ENCODE results near the gene DLGAP3. TPM values are rescaled to one million over a fixed set of nuclear protein-coding genes. Genes with fewer than 3 reads are reported as not detected.

DLGAP3 gene
- total RNA-seq, 1 experiment from 2014 or later, result 0.27 TPM

GRCh38 chr1:34825455-34826091 lies 103.9 kb downstream of the DLGAP3 start:
- DNase-seq (ENCODE audit: low read depth, low spot score) (no peak), ATAC-seq (no peak)
- H3K9me2 ChIP-seq (ENCODE audit: insufficient read depth), result no peaks in the 10 kb centered on the region
- peaks cover 6% of the 10 kb centered on the region; the same call in 1 of the 2 replicates for H3K27me3 ChIP-seq (ENCODE audit: insufficient read depth, low read length)
- TF ChIP-seq CEBPB (IDR thresholded peaks at IDR 0.05; ENCODE audit: low read depth) (no peak), FOSL1 (IDR thresholded peaks at IDR 0.05; ENCODE audit: low read depth) (no peak), SRF (IDR thresholded peaks at IDR 0.05; ENCODE audit: low read depth) (no peak), POLR2AphosphoS5 (IDR thresholded peaks at IDR 0.05; ENCODE audit: low read depth, low read length) (no peak), TCF7L2 (IDR thresholded peaks at IDR 0.05; ENCODE audit: borderline replicate concordance, extremely low read depth, insufficient read depth, insufficient read length) (no peak), RAD21 (IDR thresholded peaks at IDR 0.05; ENCODE audit: low read depth) (no peak), SP1 (IDR thresholded peaks at IDR 0.05; ENCODE audit: low read depth) (no peak), MAX (IDR thresholded peaks at IDR 0.05) (no peak), SIN3A (IDR thresholded peaks at IDR 0.05; ENCODE audit: low read depth) (no peak), POLR2A (IDR thresholded peaks at IDR 0.05; ENCODE audit: borderline replicate concordance, extremely low read depth, insufficient read depth, insufficient read length) (no peak), ZFX (IDR thresholded peaks at IDR 0.05) (no peak), ATF3 (IDR thresholded peaks at IDR 0.05) (no peak), ELF1 (IDR thresholded peaks at IDR 0.05; ENCODE audit: borderline replicate concordance, low read depth) (no peak), YY1 (IDR thresholded peaks at IDR 0.05; ENCODE audit: extremely low read depth, insufficient replicate concordance, low read depth, low read length) (no peak), JUND (IDR thresholded peaks at IDR 0.05) (no peak)
- RAD21 ChIA-PET (ENCODE audit: low non-redundant PET in 1 of 2, low total read pairs in 2 of 2, uncharacterized antibody in 2 of 2, unreplicated experiment in 2 of 2), result no interaction called here
- BruUV-seq (replicated peaks), result no TSS peak
- no peaks in the 10 kb centered on the region for H3K9me3 ChIP-seq (ENCODE audit: control insufficient read depth in 1 of 2, insufficient read depth in 1 of 2, low read depth in 1 of 2, low read length in 2 of 2)
- no peak overlapping the region for H2AFZ ChIP-seq (ENCODE audit: low read depth, low read length, poor library complexity, severe bottlenecking)
- intact Hi-C loops (cut with micrococcal nuclease), result no loop called here
- no peak overlapping the region for H3K9ac ChIP-seq (ENCODE audit: low read length)
- CTCF ChIA-PET, result no interaction called here
- no peaks in the 10 kb centered on the region for H3K79me2 ChIP-seq (ENCODE audit: insufficient read depth, low read length)
- H3K4me3 ChIP-seq (replicated peaks in 1 of 2; ENCODE audit: low read depth in 1 of 2, low read length in 2 of 2), result no peak overlapping the region
- no peak overlapping the region for H3K4me2 ChIP-seq (ENCODE audit: low read length)
- H3K27ac ChIP-seq (ENCODE audit: low read depth, low read length), result no peak overlapping the region
- H3K4me1 ChIP-seq (ENCODE audit: control insufficient read depth in 1 of 2, insufficient read depth in 2 of 2, low read length in 2 of 2), result no peaks in the 10 kb centered on the region
- H3K36me3 ChIP-seq (ENCODE audit: control insufficient read depth in 1 of 2, insufficient read depth in 2 of 2, low read length in 2 of 2), result no peaks in the 10 kb centered on the region
- no peaks in the 10 kb centered on the region for H4K20me1 ChIP-seq (ENCODE audit: insufficient read depth)
- POLR2A ChIA-PET, result no interaction called here

Data from HCT116 (cell line).